Prostate gland (tissue), 2 donors: Measurements from ENCODE around the gene CFAP97. TPM values are rescaled to one million over a fixed set of nuclear protein-coding genes. Genes with fewer than 3 reads are reported as not detected.

ENCODE experiments used
- DNase-seq: peaks from one replicate; pipeline ENCODE4 v3.0.0-alpha.2; 2019; ENCODE audit warnings: low spot score
- H3K27ac ChIP-seq, 2 donors: fragments of 200-600 bp; sonication (generic); 2 replicates each; pipeline ENCODE4 v1.5.1; 2017 to 2019
- H3K27me3 ChIP-seq: fragments of 200-600 bp; sonication (generic); replicated peaks from 2 replicates; pipeline ENCODE4 v1.5.1; 2019; ENCODE audit not compliant: insufficient read depth
- H3K36me3 ChIP-seq, 2 donors: fragments of 200-600 bp; sonication (generic); 1 replicate in 1 of 2; 2 replicates in 1 of 2; pipeline versions ENCODE4 v1.5.1 to v1.8.1; 2017 to 2019
- H3K4me1 ChIP-seq: fragments of 200-600 bp; sonication (generic); replicated peaks from 2 replicates; pipeline ENCODE4 v1.5.1; 2019
- H3K4me3 ChIP-seq, 2 donors: fragments of 200-600 bp; sonication (generic); 2 replicates each; pipeline ENCODE4 v1.5.1; 2017 to 2019
- H3K9me3 ChIP-seq: fragments of 200-600 bp; sonication (generic); 2 replicates; pipeline ENCODE4 v1.5.1; 2017
- CTCF ChIP-seq, 4 experiments: fragments of 200-600 bp in 2 of 4; fragments of 450-650 bp in 2 of 4; sonication (generic) in 2 of 4; IDR thresholded peaks; 1 replicate in 3 of 4; 2 replicates in 1 of 4; pipeline ENCODE4 v1.5.1; 2016 to 2019; ENCODE audit warnings: antibody characterized with exemption in 4 of 4, mild to moderate bottlenecking in 2 of 4, moderate library complexity in 2 of 4
- POLR2A ChIP-seq: fragments of 450-650 bp; IDR thresholded peaks from one replicate; pipeline ENCODE4 v1.6.1; 2016; ENCODE audit warnings: antibody characterized with exemption, mild to moderate bottlenecking
- POLR2AphosphoS5 ChIP-seq: sonication (generic); formaldehyde crosslinking; IDR thresholded peaks from one replicate; pipeline ENCODE4 v1.6.1; 2017; ENCODE audit warnings: antibody characterized with exemption
- WGBS: methylation state at CpG from one replicate; pipeline ENCODE4 v1.1.5; 2018; 5-methylcytosine and 5-hydroxymethylcytosine counted together
- intact Hi-C: fragments of 100-400 bp; cut with DNase I; formaldehyde crosslinking; loops from one replicate; pipeline ENCODE4 v1.14.2; 2022
- total RNA-seq, 2 donors: library from RNA; depleted of rRNA; stranded (reverse); fragments of >200 nt; gene quantifications; one replicate each; pipeline ENCODE4 v1.1.0, GENCODE V29; 2016

The CFAP97 gene
- total RNA-seq, 2 donors from 2014 or later = 28.9 to 35.2 TPM

GRCh38 chr4:185238750-185239149 is 35.0 kb upstream of the CFAP97 start:
- no peak overlapping the region for H3K4me3 ChIP-seq
- no peaks in the 10 kb centered on the region for H3K27me3 ChIP-seq
- 90% methylated on average over 4 of the region's 4 CpGs for WGBS
- intact Hi-C loops = no loop called here
- TF ChIP-seq POLR2AphosphoS5 (no peak), CTCF (IDR thresholded peaks at IDR 0.05) (no peak), POLR2A (no peak)
- DNase-seq = no peak
- H3K27ac ChIP-seq = no peak overlapping the region
- no peaks in the 10 kb centered on the region for H3K4me1 ChIP-seq
- no peaks in the 10 kb centered on the region for H3K36me3 ChIP-seq
- H3K9me3 ChIP-seq = no peaks in the 10 kb centered on the region

DNA sequence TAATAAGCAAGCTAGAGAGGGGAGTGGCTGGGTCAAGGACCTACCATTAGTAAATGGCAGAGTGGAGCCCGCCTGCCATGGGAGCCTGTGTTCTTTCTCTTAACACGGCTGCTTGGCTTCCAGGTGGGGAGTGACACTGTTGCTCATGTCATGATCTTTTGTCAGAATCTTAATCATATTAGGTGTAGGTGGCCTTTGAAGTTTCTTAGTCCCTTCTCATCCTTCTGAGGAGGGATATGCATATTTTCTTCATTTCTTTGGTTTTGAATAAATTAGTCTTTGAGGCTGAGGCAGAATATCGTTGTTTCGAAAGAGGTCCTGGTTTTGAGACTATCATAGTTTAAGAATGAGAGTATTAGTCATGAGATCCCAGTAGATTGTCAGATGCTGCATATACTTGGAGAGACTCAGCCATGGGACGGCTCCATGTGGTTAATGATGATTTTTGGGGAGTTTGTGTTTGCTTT is 34.4 kb upstream of the CFAP97 start:
- TF ChIP-seq POLR2AphosphoS5 (no peak), POLR2A (no peak), CTCF (IDR thresholded peaks at IDR 0.05) (no peak)
- H3K27ac ChIP-seq = no peak overlapping the region
- no peaks in the 10 kb centered on the region for H3K4me1 ChIP-seq
- no peaks in the 10 kb centered on the region for H3K9me3 ChIP-seq
- H3K36me3 ChIP-seq = no peaks in the 10 kb centered on the region
- no peaks in the 10 kb centered on the region for H3K27me3 ChIP-seq
- intact Hi-C loops = no loop called here
- DNase-seq = no peak
- H3K4me3 ChIP-seq = no peak overlapping the region
- WGBS = 93% methylated on average over 5 of the region's 5 CpGs

- H3K27me3 ChIP-seq = no peaks in the 10 kb centered on the region
- intact Hi-C loops = no loop called here
- H3K27ac ChIP-seq = no peak overlapping the region
- no peaks in the 10 kb centered on the region for H3K36me3 ChIP-seq
- no peak for TF ChIP-seq CTCF (IDR thresholded peaks at IDR 0.05)
- TF ChIP-seq POLR2A = no peak
- no peak for TF ChIP-seq POLR2AphosphoS5
- H3K4me1 ChIP-seq = no peaks in the 10 kb centered on the region
- H3K9me3 ChIP-seq = no peaks in the 10 kb centered on the region
- DNase-seq = no peak
- 91% methylated on average over 3 of the region's 3 CpGs for WGBS
- no peak overlapping the region for H3K4me3 ChIP-seq
Measured at GRCh38 chr4:185237175-185237574, 33.4 kb upstream of the CFAP97 start.

DNA sequence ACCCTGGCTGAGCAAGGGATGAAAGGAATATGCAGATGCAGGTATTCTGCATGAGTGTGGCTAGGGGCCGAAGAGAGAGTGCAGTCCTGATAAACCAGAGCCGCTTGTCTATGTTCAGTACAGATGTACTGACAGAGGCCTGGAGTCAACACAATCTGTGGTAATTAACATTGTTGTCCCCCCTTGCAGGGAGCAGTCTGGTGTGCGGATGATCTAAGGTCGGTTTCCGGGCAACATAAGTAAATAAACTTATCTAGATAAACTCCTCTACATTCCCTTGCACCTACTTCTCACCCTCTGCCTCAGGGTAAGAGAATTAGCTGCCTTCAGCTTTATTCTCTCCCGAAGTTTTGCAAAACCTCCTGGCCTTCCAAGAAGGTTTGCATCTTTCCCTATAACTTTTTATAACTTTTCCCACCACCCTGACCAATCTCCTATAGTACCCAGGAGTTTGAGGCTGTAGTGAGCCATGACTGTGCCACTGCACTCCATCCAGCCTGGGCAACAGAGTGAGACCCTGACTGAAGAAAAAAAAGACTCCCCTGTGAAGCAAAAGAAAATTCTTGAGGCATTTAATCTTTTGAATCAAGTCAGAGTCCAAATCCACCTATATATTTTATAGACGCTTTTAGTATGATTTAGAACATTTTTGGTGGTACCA is 32.2 kb upstream of the CFAP97 start:
- no peak for DNase-seq
- no peak for TF ChIP-seq POLR2AphosphoS5
- no peak for TF ChIP-seq CTCF (IDR thresholded peaks at IDR 0.05)
- no peak for TF ChIP-seq POLR2A
- WGBS = 60% methylated on average over 7 of the region's 7 CpGs

DNA sequence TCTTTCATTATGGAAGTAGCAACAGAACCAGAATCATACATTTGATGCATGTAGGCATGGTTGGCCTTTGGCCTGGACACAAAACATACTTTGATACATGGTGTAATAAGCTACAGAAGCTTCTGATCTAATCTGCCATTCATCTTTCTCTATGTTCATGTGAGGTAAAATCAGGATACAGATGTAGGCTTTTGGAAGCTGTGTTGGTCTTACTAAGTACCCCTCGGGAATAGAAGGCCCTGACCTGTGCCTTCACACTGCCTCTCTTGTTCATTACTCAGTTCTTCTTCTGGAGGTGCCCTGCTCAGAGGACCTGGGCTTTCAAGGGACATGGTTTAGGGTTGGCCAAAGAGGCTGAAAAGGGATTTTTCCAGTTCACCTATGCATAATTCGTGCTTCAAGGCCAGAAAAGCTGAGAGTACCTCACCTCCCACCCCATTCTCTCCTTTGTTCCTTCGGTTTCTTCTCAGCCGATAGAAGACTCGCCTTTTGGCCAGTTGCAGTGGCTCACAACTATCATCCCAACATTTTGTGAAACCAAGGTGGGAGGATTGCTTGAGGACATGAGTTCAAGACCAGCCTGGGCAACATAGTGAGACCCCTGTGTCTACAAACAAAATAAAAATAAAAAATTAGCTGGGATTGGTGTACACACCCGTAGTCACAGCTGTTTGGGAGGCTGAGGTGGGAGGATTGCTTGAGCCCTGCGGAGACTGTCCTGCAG is 31.5 kb upstream of the CFAP97 start:
- Histone ChIP-seq H3K27me3 (no peaks in the 10 kb centered on the region), H3K4me1 (no peaks in the 10 kb centered on the region), H3K4me3 (no peak overlapping the region), H3K9me3 (no peaks in the 10 kb centered on the region), H3K36me3 (no peaks in the 10 kb centered on the region), H3K27ac (no peak overlapping the region)
- 82% methylated on average over 7 of the region's 7 CpGs for WGBS
- no peak for DNase-seq
- intact Hi-C loops = no loop called here
- TF ChIP-seq POLR2A = no peak
- TF ChIP-seq CTCF (IDR thresholded peaks at IDR 0.05) = no peak
- no peak for TF ChIP-seq POLR2AphosphoS5

More for the DNA sequence above, 32.2 kb upstream of the CFAP97 start:
- H3K4me3 ChIP-seq = no peak overlapping the region
- no peaks in the 10 kb centered on the region for H3K4me1 ChIP-seq
- no peaks in the 10 kb centered on the region for H3K27me3 ChIP-seq
- intact Hi-C loops = no loop called here
- H3K36me3 ChIP-seq = no peaks in the 10 kb centered on the region
- H3K27ac ChIP-seq = no peak overlapping the region
- no peaks in the 10 kb centered on the region for H3K9me3 ChIP-seq
